D721Med (cell line): ENCODE results near the gene CCDC106.

Experiments used
- DNase-seq: peaks from one replicate; pipeline ENCODE4 v3.0.0; 2011; ENCODE audit warnings: low spot score; ENCODE audit not compliant: insufficient read length
- FAIRE-seq: peaks from 2 replicates; lab custom pipeline; 2011; peaks lifted over from hg19 to GRCh38; lab: Jason Lieb, UNC
- TF ChIP-seq, protein P1 (sequence below): IDR thresholded peaks from 2 replicates; pipeline ENCODE4 v1.5.1; 2012; ENCODE audit warnings: mild to moderate bottlenecking, control low read depth; ENCODE audit not compliant: insufficient read depth; ENCODE audit errors: missing control alignments

CCDC106 gene

DNA sequence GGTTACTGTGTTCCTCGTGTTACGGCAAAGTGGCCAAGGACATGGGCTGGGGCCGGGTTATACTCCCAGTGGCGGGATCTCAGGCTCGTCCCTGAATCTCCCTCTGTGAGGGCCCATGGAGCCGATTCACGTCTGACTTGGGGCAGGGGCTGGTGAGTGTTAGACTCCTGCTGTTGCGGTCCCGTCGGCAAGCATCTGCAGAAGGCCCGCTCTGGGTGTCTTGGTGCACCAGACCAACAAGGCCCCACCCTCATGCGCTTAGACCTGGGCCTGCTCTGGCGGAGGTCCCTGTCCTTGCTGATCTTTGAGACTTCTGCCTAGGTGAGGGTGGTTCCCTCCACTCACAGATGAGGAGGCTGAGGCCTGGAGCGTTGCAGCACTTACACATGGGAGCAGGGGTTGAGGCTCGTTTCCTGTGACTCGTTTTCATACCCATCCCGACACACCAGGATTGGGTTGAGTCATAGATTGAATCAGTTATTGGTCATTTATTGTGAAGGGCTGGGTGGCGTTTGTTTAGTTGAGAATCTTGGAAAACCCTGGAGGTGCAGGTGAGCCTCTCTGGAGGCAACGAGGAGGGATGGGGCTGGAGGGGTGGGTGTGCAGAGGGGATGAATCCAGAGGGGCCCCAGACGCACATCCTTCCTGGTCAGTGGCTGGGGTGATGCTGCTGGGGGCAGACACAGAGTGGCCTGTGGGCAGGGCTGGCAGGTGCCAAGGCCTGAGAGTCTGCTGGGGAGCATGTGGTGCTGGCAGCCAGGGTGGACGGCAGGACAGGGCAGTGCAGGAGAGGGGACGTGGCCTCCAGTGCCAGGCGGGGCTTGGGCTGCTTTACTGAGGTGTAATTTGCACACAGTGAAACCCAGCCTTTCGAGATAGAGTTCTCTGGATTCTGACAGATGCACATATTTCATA, 31.6 kb downstream of the CCDC106 start:
- TF ChIP-seq, protein P1, sequence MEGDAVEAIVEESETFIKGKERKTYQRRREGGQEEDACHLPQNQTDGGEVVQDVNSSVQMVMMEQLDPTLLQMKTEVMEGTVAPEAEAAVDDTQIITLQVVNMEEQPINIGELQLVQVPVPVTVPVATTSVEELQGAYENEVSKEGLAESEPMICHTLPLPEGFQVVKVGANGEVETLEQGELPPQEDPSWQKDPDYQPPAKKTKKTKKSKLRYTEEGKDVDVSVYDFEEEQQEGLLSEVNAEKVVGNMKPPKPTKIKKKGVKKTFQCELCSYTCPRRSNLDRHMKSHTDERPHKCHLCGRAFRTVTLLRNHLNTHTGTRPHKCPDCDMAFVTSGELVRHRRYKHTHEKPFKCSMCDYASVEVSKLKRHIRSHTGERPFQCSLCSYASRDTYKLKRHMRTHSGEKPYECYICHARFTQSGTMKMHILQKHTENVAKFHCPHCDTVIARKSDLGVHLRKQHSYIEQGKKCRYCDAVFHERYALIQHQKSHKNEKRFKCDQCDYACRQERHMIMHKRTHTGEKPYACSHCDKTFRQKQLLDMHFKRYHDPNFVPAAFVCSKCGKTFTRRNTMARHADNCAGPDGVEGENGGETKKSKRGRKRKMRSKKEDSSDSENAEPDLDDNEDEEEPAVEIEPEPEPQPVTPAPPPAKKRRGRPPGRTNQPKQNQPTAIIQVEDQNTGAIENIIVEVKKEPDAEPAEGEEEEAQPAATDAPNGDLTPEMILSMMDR: no peak

DNA sequence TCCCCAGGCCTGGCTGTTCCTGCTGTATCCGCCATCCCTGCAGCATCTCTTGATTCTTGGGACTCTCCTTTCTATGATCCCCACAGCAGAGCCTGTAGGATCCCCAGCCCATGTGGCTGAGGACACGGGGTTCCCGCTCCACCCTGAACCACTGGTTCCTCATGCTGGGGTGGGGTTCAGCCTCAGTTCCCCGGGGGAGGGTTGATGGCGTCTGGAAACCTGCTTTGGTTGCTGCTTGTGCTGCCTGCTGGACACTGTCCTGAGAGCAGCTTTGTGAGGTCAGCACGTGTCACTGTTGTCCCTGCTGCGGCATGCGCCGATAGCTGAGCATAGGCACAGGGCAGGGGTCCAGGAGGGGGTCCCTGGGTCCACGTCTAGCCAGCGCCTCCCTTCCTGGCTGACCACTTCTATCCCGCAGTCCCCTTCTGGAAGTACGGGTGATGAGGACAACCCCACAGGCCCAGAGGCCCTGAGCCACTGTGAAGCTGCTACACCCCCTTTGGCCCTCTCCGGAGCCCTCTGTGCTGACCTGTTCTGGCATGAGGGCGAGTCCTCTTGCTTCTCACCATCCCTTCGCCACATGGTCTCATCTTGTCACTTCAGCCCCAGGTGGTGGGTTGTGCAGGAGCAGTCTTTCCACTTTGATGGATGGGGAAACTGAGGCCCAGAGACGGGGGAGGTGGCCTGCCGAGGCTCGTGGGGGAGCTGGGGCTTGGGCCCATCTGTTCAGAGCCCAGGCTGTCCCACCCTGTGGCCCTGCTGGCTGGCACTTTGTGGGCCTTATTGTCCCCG, 32.5 kb downstream of the CCDC106 start:
- FAIRE-seq (no peak), DNase-seq (no peak)
- TF ChIP-seq, protein P1: no peak

More for the DNA sequence above, 31.6 kb downstream of the CCDC106 start:
- FAIRE-seq (no peak), DNase-seq (no peak)

DNA sequence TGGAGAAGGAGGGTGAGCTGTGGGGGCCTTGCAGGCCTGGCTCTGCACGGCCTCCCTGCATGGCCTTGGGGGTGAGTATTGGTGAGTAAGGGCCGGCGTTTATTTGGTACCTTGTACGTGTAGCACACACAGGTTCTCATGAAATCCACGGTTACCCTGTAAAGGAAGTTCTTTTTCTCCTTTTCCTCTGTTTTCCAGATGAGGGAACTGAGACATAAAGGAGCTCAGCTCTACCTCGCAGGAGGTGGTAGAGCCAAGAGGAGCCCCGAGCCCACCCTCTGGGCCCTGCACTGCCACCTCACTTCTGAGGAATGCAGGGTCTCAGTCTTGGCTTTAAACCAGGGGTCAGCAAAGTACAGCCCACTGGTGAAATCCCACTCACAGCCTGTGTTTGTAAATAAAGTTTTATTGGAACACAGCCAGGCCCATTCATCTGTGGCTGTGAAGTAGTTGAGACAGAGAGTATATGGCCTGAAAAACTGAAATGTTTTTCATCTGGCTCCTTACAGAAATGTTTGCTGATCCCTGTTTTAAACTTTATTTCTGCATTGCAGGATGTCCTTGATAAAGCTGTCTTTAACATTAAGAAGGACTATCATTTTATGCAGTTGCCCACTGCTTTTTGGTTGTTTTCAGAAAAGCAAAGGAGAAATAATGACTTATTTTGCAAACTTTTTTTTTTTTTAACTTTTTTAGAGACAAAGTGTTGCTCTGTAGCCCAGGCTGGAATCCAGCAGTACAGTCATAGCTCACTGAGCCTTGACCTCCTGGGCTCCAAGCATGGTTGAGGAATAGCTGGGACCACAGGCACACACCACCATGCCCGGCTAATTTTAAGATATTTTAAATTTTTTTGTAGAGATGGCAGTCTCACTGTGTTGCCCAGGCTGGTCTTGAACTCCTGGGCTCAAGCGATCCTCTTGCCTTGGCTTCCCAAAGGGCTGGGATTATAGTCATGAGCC, 33.4 kb downstream of the CCDC106 start:
- FAIRE-seq: no peak

DNA sequence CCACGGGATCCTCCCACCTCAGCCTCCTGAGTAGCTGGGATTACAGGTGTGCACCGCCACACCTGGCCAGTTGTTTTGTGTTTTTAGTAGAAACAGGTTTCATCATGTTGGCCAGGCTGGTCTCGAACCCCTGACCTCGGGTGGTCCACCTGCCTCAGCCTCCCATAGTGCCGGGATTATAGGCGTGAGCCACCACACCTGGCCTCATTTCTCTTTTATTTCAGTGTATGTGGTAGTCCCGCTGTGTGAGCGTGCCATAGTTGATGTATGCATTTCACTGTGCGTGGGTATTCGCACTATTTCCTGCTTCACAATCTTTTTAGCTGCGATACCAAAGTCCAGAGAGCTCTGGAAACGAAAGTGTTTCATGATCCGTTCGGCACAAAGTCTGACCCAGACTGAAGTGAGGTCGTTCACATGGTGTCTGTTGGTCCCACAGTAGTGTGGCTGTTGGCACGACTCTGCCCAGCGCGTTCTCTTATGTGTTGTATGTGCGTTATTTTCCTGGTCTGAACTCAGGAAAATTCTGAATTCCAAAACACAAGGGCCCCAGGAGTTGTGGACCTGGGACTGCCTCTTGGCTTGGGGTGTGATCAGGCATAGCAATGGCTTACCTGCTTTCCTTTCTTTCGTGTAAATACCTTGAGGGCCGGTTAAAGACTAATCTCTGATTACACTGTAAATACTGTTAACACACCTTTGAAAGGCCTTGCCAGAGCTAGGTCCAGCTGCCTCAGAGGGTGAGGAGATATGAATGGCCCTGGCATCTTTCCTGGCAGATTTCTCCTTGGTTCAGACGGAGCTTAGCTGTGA, 35.6 kb downstream of the CCDC106 start:
- FAIRE-seq (no peak), DNase-seq (no peak)
- TF ChIP-seq, protein P1: no peak

More for the DNA sequence above, 33.4 kb downstream of the CCDC106 start:
- no peak for DNase-seq
- TF ChIP-seq, protein P1: no peak

DNA sequence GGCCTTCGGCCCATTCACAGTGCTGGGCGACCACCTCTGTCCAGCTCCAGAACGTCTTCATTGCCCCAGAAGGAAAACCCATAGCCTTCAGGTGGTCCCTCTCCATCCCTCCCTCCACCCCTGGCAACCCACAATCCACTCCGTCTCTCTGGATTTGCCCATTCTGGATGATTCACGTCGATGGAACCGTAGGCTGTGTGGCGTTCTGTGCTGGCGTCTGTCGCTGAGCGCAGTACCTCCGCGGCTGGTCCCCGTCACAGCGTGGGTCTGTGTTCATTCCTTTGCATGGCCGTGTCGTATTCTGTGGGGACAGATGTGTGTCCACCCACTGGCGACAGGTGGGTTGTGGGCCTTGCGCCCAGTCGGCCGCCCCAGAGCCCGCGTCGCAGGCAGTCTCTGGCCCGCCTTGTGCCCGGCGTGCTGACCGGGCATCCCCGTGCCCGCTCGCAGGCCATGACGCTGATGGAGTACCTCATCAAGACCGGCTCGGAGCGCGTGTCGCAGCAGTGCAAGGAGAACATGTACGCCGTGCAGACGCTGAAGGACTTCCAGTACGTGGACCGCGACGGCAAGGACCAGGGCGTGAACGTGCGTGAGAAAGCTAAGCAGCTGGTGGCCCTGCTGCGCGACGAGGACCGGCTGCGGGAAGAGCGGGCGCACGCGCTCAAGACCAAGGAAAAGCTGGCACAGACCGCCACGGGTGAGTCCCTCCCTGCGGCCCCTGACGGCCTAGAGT, 37.1 kb downstream of the CCDC106 start:
- TF ChIP-seq, protein P1: no peak
- DNase-seq: no peak
- no peak for FAIRE-seq
